ENCODE data around the gene MPPED2. TPM values are rescaled to one million over a fixed set of nuclear protein-coding genes. Genes with fewer than 3 reads are reported as not detected.

The MPPED2 gene
- total and polyA plus RNA-seq, 2 donors (not counting 3 experiments of a cell fraction or from before 2014, with no cell fraction given) = not detected

- CTCF ChIA-PET = no interaction called here
- Histone ChIP-seq H3K9me1 (replicated peaks; ENCODE audit: control insufficient read depth, extremely low read depth, insufficient read depth, low read length) (no peaks in the 10 kb centered on the region), H3K9ac (replicated peaks; ENCODE audit: extremely low read depth, insufficient read depth, low read length) (no peak overlapping the region), H3K36me3 (ENCODE audit: control insufficient read depth in 2 of 2, extremely low read depth in 1 of 2, insufficient read depth in 2 of 2, low read length in 2 of 2) (no peaks in the 10 kb centered on the region), H3K27ac (ENCODE audit: insufficient read depth, low read depth, low read length) (no peak overlapping the region), H2AFZ (ENCODE audit: low read depth, low read length) (no peak overlapping the region), H4K20me1 (replicated peaks; ENCODE audit: control insufficient read depth, extremely low read depth, insufficient read depth, low read length) (no peaks in the 10 kb centered on the region), H3K27me3 (ENCODE audit: control insufficient read depth in 2 of 2, insufficient read depth in 2 of 2, low read length in 2 of 2) (no peaks in the 10 kb centered on the region), H3K79me2 (ENCODE audit: control insufficient read depth, insufficient read depth, low read length) (no peaks in the 10 kb centered on the region), H3K9me3 (replicated peaks; ENCODE audit: control insufficient read depth, insufficient read depth, low read length) (no peaks in the 10 kb centered on the region), H3K4me3 (replicated peaks in 1 of 3; ENCODE audit: insufficient read depth in 1 of 3, low read depth in 1 of 3, low read length in 3 of 3) (no peak overlapping the region), H3K4me2 (ENCODE audit: insufficient read depth, low read length) (no peak overlapping the region), H3K4me1 (ENCODE audit: control insufficient read depth, extremely low read depth, insufficient read depth, low read length) (no peaks in the 10 kb centered on the region)
- intact Hi-C loops (cut with micrococcal nuclease) = no loop called here
- POLR2A ChIA-PET = no interaction called here
- DNase-seq (ENCODE audit: low read depth, low spot score) (no peak), FAIRE-seq (no peak)
- TF ChIP-seq POLR2A (IDR thresholded peaks at IDR 0.05; ENCODE audit: low read depth, low read length) (no peak), JUN (IDR thresholded peaks at IDR 0.05; ENCODE audit: borderline replicate concordance, insufficient read depth, insufficient read length, low read depth) (no peak), MAX (IDR thresholded peaks at IDR 0.05; ENCODE audit: insufficient read depth, insufficient read length) (no peak), CTCF (IDR thresholded peaks at IDR 0.05; ENCODE audit: extremely low read depth in 1 of 2, insufficient read depth in 1 of 2, low read depth in 1 of 2, low read length in 2 of 2) (no peak), POLR2AphosphoS5 (IDR thresholded peaks at IDR 0.05; ENCODE audit: insufficient read depth, low read depth, low read length) (no peak), MYC (IDR thresholded peaks at IDR 0.05; ENCODE audit: low read depth, low read length) (no peak), EZH2 (IDR thresholded peaks at IDR 0.05; ENCODE audit: borderline replicate concordance, low read depth, low read length, severe bottlenecking) (no peak), FOS (IDR thresholded peaks at IDR 0.05; ENCODE audit: borderline replicate concordance, insufficient read depth, low read length) (no peak), GATA2 (IDR thresholded peaks at IDR 0.05; ENCODE audit: insufficient read depth, insufficient read length, low read depth, low read length) (no peak)
- BruUV-seq (replicated peaks) = no TSS peak
- dilution Hi-C loops (cut with MboI; ENCODE audit: extremely low pct_ligation_motif_present, low sequenced_read_pairs) = no loop called here
These were observed 103.1 kb downstream of the MPPED2 start for GRCh38 chr11:30483056-30483455.
